HepG2 (cell line): ENCODE results near the gene SKIDA1. TPM values are rescaled to one million over a fixed set of nuclear protein-coding genes. Genes with fewer than 3 reads are reported as not detected.

Source experiments
- KDM2A ChIP-seq: sonication (generic); formaldehyde crosslinking; IDR thresholded peaks from 2 replicates; pipeline ENCODE4 v1.4.0; 2020; ENCODE audit warnings: low read depth, missing genetic modification reagents, borderline replicate concordance
- NONO ChIP-seq, 2 experiments: fragments of 450-650 bp in 1 of 2; sonication (generic) in 1 of 2; formaldehyde crosslinking in 1 of 2; IDR thresholded peaks in 1 of 2; conservative IDR thresholded peaks in 1 of 2; 2 replicates each; pipeline versions ENCODE4 v1.6.1 to v1.8.0; 2017 to 2022; ENCODE audit warnings: mild to moderate bottlenecking in 1 of 2, missing genetic modification reagents in 1 of 2, moderate library complexity in 1 of 2
- U2AF1 ChIP-seq: fragments of 200-400 bp; formaldehyde crosslinking; optimal IDR thresholded peaks from 2 replicates; pipeline ENCODE3; 2017; ENCODE audit warnings: mild to moderate bottlenecking, low read depth, low read length
- ZGPAT ChIP-seq: IDR thresholded peaks from 2 replicates; pipeline ENCODE4 v1.6.1; 2016; ENCODE audit warnings: mild to moderate bottlenecking
- ZMAT3 ChIP-seq: sonication (generic); formaldehyde crosslinking; conservative IDR thresholded peaks from 2 replicates; pipeline ENCODE4 v1.7.0; 2021; ENCODE audit warnings: missing genetic modification reagents
- ZNF160 ChIP-seq: sonication (generic); formaldehyde crosslinking; IDR thresholded peaks from 2 replicates; pipeline ENCODE4 v1.8.0; 2022; ENCODE audit warnings: mild to moderate bottlenecking, inconsistent platforms, missing genetic modification reagents
- ZNF276 ChIP-seq: sonication (generic); formaldehyde crosslinking; IDR thresholded peaks from 2 replicates; pipeline ENCODE4 v1.4.0; 2020; ENCODE audit warnings: mild to moderate bottlenecking, low read depth, missing genetic modification reagents
- ZNF282 ChIP-seq: fragments of 450-650 bp; IDR thresholded peaks from 2 replicates; pipeline ENCODE4 v1.6.1; 2018; ENCODE audit not compliant: partially characterized antibody
- ZSCAN30 ChIP-seq: sonication (generic); formaldehyde crosslinking; IDR thresholded peaks from 2 replicates; pipeline ENCODE4 v1.5.0; 2020; ENCODE audit warnings: mild to moderate bottlenecking, missing genetic modification reagents
- polyA plus RNA-seq, 8 experiments: library from polyadenylated mRNA; depleted of rRNA in 3 of 8; stranded (reverse) in 7 of 8; unstranded in 1 of 8; fragments of >200 nt; fragmentation: Illumina TruSeq in 4 of 8; extraction: Trizol in 4 of 8; gene quantifications; 2 replicates each; pipeline versions ENCODE4 v1.2.1 to v1.2.3, GENCODE V29; 2011 to 2016; ENCODE audit warnings: low read depth in 4 of 8, missing spikeins in 1 of 8, mixed read lengths in 1 of 8; ENCODE audit not compliant: insufficient read depth in 1 of 8
- total RNA-seq, 5 experiments: library from RNA; depleted of rRNA; stranded (reverse); fragments of >200 nt; fragmentation: Illumina TruSeq; extraction: Trizol; gene quantifications; 2 replicates each; pipeline ENCODE4 v1.2.3, GENCODE V29; 2016; ENCODE audit warnings: low read depth in 1 of 5
- TF ChIP-seq, protein P1 (sequence below): sonication (generic); formaldehyde crosslinking; IDR thresholded peaks from 2 replicates; pipeline ENCODE4 v1.4.0; 2020; ENCODE audit warnings: mild to moderate bottlenecking, missing genetic modification reagents
- TF ChIP-seq, protein P2 (sequence below): IDR thresholded peaks from 2 replicates; pipeline ENCODE4 v1.6.1; 2018; ENCODE audit warnings: missing genetic modification reagents, mild to moderate bottlenecking, missing compliant biosample characterization
- TF ChIP-seq, protein P3 (sequence below): sonication (generic); formaldehyde crosslinking; IDR thresholded peaks from 2 replicates; pipeline ENCODE4 v1.5.1; 2020; ENCODE audit warnings: missing genetic modification reagents, mild to moderate bottlenecking, borderline replicate concordance

Gene SKIDA1
- total and polyA plus RNA-seq, 2 of the 13 experiments (the other 11 are each of a cell fraction or from before 2014, with no cell fraction given), result 0.73 to 1.5 TPM

DNA sequence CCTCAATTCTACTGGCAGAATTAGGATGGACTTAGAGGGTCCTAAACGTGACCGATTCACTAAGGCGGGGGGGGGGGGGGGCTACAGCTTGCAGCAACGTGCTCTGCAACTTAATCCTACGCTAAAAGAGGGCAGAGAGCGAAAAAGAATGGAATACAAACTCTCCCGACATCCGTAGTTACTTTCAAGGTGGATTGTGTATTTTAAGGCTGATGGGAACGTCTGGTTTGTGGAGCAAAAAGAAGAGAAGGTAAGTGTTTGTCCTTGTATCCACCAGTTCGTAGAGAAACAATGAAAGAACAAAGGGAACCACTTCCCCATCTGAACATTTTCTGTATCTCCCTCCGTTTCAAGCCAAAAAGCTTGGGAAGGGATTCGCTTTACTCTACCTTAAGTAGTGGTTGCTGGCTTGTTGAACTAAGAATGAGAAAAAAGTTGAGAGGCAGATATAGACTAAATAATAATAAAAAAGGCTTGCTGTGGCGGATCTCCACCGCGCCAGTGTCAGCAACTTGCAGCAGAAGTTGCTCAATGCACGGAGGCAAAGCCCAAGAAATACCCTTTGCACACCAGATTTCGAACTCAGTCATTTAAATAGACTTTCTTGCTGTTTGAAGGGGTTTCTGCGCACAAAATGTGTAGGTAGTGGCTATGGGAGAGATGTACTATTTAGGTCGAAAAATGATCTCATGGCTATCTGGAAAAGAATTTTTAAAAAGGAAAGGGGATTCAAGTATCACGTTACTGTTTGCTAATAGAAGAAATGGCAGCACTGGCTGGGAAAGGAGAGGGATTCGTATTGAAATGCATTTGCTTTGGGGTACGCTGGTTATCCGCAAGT, 736 bp downstream of the SKIDA1 start (continued):
- TF ChIP-seq, protein P1, sequence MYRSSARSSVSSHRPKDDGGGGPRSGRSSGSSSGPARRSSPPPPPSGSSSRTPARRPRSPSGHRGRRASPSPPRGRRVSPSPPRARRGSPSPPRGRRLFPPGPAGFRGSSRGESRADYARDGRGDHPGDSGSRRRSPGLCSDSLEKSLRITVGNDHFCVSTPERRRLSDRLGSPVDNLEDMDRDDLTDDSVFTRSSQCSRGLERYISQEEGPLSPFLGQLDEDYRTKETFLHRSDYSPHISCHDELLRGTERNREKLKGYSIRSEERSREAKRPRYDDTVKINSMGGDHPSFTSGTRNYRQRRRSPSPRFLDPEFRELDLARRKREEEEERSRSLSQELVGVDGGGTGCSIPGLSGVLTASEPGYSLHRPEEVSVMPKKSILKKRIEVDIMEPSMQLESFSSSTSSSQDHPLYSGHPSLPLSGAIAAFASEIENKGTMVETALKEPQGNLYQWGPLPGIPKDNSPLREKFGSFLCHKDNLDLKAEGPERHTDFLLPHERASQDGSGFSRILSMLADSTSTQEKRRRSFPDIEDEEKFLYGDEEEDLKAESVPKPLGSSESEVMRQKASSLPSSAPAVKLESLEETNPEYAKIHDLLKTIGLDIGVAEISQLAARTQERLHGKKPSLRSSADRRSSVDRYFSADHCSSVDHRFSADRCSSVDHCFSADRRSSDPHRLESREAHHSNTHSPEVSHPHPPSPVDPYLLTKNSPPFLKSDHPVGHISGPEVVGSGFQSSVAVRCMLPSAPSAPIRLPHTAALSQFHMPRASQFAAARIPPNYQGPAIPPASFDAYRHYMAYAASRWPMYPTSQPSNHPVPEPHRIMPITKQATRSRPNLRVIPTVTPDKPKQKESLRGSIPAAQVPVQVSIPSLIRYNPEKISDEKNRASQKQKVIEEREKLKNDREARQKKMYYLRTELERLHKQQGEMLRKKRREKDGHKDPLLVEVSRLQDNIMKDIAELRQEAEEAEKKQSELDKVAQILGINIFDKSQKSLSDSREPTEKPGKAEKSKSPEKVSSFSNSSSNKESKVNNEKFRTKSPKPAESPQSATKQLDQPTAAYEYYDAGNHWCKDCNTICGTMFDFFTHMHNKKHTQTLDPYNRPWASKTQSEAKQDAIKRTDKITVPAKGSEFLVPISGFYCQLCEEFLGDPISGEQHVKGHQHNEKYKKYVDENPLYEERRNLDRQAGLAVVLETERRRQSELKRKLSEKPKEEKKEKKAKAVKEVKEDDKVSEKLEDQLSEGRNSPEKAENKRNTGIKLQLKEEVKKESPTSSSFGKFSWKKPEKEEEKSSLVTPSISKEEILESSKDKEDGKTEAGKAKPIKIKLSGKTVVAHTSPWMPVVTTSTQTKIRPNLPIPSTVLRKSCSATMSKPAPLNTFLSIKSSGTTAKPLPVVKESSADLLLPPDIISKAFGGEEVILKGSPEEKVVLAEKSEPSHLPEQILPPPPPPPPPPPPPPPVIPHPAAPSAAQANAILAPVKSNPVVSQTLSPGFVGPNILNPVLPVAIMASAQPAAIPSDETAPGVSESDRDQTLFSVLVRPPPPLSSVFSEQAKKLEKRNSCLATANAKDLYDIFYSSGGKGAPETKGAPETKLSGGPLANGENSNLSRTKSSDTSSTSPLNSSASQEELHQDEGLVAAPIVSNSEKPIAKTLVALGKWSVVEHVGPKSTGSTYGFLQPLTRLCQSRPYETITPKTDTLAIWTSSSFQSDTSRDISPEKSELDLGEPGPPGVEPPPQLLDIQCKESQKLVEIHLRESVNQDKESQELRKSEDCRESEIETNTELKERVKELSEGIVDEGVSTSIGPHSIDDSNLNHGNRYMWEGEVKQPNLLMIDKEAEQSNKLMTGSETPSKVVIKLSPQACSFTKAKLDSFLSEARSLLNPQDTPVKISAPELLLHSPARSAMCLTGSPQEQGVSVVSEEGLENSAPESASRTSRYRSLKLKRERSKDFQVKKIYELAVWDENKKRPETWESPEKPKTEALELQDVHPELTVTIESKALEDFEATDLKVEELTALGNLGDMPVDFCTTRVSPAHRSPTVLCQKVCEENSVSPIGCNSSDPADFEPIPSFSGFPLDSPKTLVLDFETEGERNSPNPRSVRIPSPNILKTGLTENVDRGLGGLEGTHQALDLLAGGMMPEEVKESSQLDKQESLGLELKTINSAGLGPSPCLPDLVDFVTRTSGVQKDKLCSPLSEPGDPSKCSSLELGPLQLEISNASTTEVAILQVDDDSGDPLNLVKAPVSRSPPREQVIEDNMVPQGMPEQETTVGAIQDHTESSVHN, result 0 out of 2 replicates have a peak, but pooled peaks have one; percentile 15
- TF ChIP-seq ZNF282, result no peak
- no peak for TF ChIP-seq ZNF160 (CRISPR knock-in tag)
- no peak for TF ChIP-seq ZSCAN30 (CRISPR knock-in tag)
- TF ChIP-seq, protein P2, sequence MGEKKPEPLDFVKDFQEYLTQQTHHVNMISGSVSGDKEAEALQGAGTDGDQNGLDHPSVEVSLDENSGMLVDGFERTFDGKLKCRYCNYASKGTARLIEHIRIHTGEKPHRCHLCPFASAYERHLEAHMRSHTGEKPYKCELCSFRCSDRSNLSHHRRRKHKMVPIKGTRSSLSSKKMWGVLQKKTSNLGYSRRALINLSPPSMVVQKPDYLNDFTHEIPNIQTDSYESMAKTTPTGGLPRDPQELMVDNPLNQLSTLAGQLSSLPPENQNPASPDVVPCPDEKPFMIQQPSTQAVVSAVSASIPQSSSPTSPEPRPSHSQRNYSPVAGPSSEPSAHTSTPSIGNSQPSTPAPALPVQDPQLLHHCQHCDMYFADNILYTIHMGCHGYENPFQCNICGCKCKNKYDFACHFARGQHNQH (CRISPR knock-in tag), result no peak; the same call in 1 of the 2 replicates
- no peak for TF ChIP-seq ZMAT3 (CRISPR knock-in tag)
- TF ChIP-seq KDM2A, result no peak
- TF ChIP-seq, protein P3, sequence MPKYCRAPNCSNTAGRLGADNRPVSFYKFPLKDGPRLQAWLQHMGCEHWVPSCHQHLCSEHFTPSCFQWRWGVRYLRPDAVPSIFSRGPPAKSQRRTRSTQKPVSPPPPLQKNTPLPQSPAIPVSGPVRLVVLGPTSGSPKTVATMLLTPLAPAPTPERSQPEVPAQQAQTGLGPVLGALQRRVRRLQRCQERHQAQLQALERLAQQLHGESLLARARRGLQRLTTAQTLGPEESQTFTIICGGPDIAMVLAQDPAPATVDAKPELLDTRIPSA, result 0 out of 2 replicates have a peak, but pooled peaks have one; percentile 1
- no peak for TF ChIP-seq ZNF276 (CRISPR knock-in tag)
- TF ChIP-seq U2AF1, result peak; percentile 2
- TF ChIP-seq NONO (IDR thresholded peaks at IDR 0.05), result no peak
- 0 out of 2 replicates have a peak, but pooled peaks have one; percentile 11 for TF ChIP-seq NONO (CRISPR knock-in tag; conservative IDR thresholded peaks at IDR 0.05)
- TF ChIP-seq ZGPAT, result no peak
